ENCODE data around the gene TCFL5.

Gene TCFL5

GRCh38 chr20:62805711-62806382, 55.8 kb downstream of the TCFL5 start (continued):
- TF ChIP-seq, protein P1, sequence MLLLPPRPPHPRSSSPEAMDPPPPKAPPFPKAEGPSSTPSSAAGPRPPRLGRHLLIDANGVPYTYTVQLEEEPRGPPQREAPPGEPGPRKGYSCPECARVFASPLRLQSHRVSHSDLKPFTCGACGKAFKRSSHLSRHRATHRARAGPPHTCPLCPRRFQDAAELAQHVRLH (tag by site-specific recombination; IDR thresholded peaks at IDR 0.05), result no peak
- TF ChIP-seq ZNF350 (tag by site-specific recombination; IDR thresholded peaks at IDR 0.05) (no peak), ZNF2 (tag by site-specific recombination; IDR thresholded peaks at IDR 0.05) (no peak), ZNF354C (tag by site-specific recombination; IDR thresholded peaks at IDR 0.05; ENCODE audit: borderline replicate concordance, low read depth) (no peak), ZNF214 (tag by site-specific recombination; IDR thresholded peaks at IDR 0.05; ENCODE audit: borderline replicate concordance) (no peak), ATF2 (tag by site-specific recombination; IDR thresholded peaks at IDR 0.05; ENCODE audit: low read depth) (no peak), ZNF785 (tag by site-specific recombination; IDR thresholded peaks at IDR 0.05) (no peak), ZNF19 (tag by site-specific recombination; IDR thresholded peaks at IDR 0.05; ENCODE audit: low read depth) (no peak), KLF1 (tag by site-specific recombination; IDR thresholded peaks at IDR 0.05) (peak; percentile 61), HOXA7 (CRISPR knock-in tag; IDR thresholded peaks at IDR 0.05; ENCODE audit: borderline replicate concordance) (no peak), SETDB1 (IDR thresholded peaks at IDR 0.05; ENCODE audit: insufficient read length, low read length) (no peak), ZNF48 (tag by site-specific recombination; IDR thresholded peaks at IDR 0.05) (no peak), GLIS2 (tag by site-specific recombination; IDR thresholded peaks at IDR 0.05) (peak; percentile 72), REPIN1 (tag by site-specific recombination; IDR thresholded peaks at IDR 0.05; ENCODE audit: low read depth) (no peak), ZNF473 (tag by site-specific recombination; IDR thresholded peaks at IDR 0.05) (no peak), SP2 (tag by site-specific recombination; IDR thresholded peaks at IDR 0.05) (peak; percentile 59), ZNF521 (tag by site-specific recombination; IDR thresholded peaks at IDR 0.05) (no peak), ZSCAN23 (tag by site-specific recombination; IDR thresholded peaks at IDR 0.05) (no peak), MZF1 (tag by site-specific recombination; IDR thresholded peaks at IDR 0.05; ENCODE audit: borderline replicate concordance) (no peak), ZNF324 (tag by site-specific recombination; IDR thresholded peaks at IDR 0.05) (no peak), ZBTB20 (tag by site-specific recombination; IDR thresholded peaks at IDR 0.05) (no peak), ZNF596 (tag by site-specific recombination; IDR thresholded peaks at IDR 0.05) (no peak), PRDM4 (tag by site-specific recombination; IDR thresholded peaks at IDR 0.05) (no peak), ZNF548 (tag by site-specific recombination; IDR thresholded peaks at IDR 0.05) (no peak), ZNF704 (tag by site-specific recombination; IDR thresholded peaks at IDR 0.05) (no peak), ZNF404 (tag by site-specific recombination; IDR thresholded peaks at IDR 0.05) (no peak), KLF16 (tag by site-specific recombination; IDR thresholded peaks at IDR 0.05) (no peak; the same call in 1 of the 2 replicates), ZNF600 (tag by site-specific recombination; IDR thresholded peaks at IDR 0.05) (no peak)
- TF ChIP-seq, protein P2, sequence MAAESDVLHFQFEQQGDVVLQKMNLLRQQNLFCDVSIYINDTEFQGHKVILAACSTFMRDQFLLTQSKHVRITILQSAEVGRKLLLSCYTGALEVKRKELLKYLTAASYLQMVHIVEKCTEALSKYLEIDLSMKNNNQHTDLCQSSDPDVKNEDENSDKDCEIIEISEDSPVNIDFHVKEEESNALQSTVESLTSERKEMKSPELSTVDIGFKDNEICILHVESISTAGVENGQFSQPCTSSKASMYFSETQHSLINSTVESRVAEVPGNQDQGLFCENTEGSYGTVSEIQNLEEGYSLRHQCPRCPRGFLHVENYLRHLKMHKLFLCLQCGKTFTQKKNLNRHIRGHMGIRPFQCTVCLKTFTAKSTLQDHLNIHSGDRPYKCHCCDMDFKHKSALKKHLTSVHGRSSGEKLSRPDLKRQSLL (tag by site-specific recombination; IDR thresholded peaks at IDR 0.05), result no peak
- TF ChIP-seq, protein P3, sequence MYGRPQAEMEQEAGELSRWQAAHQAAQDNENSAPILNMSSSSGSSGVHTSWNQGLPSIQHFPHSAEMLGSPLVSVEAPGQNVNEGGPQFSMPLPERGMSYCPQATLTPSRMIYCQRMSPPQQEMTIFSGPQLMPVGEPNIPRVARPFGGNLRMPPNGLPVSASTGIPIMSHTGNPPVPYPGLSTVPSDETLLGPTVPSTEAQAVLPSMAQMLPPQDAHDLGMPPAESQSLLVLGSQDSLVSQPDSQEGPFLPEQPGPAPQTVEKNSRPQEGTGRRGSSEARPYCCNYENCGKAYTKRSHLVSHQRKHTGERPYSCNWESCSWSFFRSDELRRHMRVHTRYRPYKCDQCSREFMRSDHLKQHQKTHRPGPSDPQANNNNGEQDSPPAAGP (tag by site-specific recombination; IDR thresholded peaks at IDR 0.05), result 0 out of 2 replicates have a peak, but pooled peaks have one; percentile 29
- TF ChIP-seq, protein P4, sequence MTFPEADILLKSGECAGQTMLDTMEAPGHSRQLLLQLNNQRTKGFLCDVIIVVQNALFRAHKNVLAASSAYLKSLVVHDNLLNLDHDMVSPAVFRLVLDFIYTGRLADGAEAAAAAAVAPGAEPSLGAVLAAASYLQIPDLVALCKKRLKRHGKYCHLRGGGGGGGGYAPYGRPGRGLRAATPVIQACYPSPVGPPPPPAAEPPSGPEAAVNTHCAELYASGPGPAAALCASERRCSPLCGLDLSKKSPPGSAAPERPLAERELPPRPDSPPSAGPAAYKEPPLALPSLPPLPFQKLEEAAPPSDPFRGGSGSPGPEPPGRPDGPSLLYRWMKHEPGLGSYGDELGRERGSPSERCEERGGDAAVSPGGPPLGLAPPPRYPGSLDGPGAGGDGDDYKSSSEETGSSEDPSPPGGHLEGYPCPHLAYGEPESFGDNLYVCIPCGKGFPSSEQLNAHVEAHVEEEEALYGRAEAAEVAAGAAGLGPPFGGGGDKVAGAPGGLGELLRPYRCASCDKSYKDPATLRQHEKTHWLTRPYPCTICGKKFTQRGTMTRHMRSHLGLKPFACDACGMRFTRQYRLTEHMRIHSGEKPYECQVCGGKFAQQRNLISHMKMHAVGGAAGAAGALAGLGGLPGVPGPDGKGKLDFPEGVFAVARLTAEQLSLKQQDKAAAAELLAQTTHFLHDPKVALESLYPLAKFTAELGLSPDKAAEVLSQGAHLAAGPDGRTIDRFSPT (tag by site-specific recombination; IDR thresholded peaks at IDR 0.05), result peak; percentile 70; the same call in 1 of the 2 replicates
